Mucosa of rectum (tissue), 2 donors: Measurements from ENCODE around the gene PKP1.
"Not testable (repeated sequence)": the region's sequence is repeated elsewhere in the genome, so short reads cannot be mapped to it uniquely, and the experiment has no call there.

Experiments used
- H3K27ac ChIP-seq, 2 donors: one replicate each; pipeline ENCODE4 v1.7.0; 2013; ENCODE audit warnings: inconsistent platforms in 2 of 2, low read depth in 2 of 2, low read length in 2 of 2
- H3K27me3 ChIP-seq, 2 donors: one replicate each; pipeline ENCODE4 v1.7.0; 2013; ENCODE audit warnings: low read length in 2 of 2; ENCODE audit not compliant: control insufficient read depth in 2 of 2, insufficient read depth in 2 of 2
- H3K36me3 ChIP-seq, 2 donors: one replicate each; pipeline ENCODE4 v1.7.0; 2013; ENCODE audit warnings: low read length in 2 of 2; ENCODE audit not compliant: control insufficient read depth in 2 of 2, insufficient read depth in 2 of 2
- H3K4me1 ChIP-seq, 2 donors: one replicate each; pipeline ENCODE4 v1.7.0; 2013; ENCODE audit warnings: low read length in 2 of 2, mild to moderate bottlenecking in 1 of 2; ENCODE audit not compliant: control insufficient read depth in 2 of 2, insufficient read depth in 2 of 2
- H3K4me3 ChIP-seq, 2 donors: one replicate each; pipeline ENCODE4 v1.7.0; 2013; ENCODE audit warnings: low read length in 2 of 2
- H3K9ac ChIP-seq, 2 donors: one replicate each; pipeline ENCODE4 v1.7.0; 2013; ENCODE audit warnings: low read length in 2 of 2, low read depth in 1 of 2, mild to moderate bottlenecking in 1 of 2
- H3K9me3 ChIP-seq, 2 donors: one replicate each; pipeline ENCODE4 v1.7.0; 2013; ENCODE audit warnings: low read length in 2 of 2; ENCODE audit not compliant: control insufficient read depth in 2 of 2
- donor health status: healthy.
- donor health status: Normal muscosa, but diverticular disease.

Gene PKP1, protein sequence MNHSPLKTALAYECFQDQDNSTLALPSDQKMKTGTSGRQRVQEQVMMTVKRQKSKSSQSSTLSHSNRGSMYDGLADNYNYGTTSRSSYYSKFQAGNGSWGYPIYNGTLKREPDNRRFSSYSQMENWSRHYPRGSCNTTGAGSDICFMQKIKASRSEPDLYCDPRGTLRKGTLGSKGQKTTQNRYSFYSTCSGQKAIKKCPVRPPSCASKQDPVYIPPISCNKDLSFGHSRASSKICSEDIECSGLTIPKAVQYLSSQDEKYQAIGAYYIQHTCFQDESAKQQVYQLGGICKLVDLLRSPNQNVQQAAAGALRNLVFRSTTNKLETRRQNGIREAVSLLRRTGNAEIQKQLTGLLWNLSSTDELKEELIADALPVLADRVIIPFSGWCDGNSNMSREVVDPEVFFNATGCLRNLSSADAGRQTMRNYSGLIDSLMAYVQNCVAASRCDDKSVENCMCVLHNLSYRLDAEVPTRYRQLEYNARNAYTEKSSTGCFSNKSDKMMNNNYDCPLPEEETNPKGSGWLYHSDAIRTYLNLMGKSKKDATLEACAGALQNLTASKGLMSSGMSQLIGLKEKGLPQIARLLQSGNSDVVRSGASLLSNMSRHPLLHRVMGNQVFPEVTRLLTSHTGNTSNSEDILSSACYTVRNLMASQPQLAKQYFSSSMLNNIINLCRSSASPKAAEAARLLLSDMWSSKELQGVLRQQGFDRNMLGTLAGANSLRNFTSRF

DNA sequence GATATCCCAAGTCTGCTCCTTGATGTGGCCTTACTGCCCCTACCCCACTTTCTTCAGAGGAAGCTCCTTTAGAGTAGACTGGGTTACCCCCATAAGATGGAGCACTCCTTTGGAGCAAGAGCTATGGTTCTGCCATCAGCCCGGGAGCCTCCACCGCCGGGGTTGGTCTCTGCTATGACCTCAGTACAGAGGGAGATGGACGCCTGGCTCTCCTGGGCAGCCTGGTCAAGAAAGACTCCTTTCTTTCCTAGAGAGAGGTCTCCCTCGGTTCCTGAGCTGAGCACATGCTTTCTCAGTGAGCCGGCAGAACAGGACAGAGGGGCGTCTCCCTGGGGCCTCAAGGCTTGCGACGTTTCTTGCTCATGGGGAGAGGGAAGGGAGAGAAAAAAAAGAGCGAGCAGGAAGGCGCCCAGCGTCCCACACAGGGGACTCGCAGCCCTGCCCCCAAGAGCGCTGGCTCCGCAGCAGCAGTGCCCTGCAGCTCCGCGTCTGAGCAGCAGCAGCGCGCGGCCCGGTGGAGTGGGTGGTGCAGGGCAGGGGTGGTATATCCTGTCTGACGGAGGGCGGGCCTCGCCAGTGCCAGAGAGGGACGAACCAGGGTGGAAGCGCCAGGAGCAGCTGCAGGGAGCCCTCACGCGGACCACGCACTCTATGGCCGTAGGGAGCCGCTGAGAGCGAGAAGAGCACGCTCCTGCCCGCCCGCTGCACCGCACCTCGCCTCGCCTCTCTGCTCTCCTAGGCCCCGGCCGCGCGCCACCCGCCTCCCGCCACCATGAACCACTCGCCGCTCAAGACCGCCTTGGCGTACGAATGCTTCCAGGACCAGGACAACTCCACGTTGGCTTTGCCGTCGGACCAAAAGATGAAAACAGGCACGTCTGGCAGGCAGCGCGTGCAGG, at the start of gene PKP1:
TSS of gene PKP1 (plus strand) at position 576 of the 899 bp plus-strand sequence. CDS start at position 773, 197 bp downstream.
- H3K4me3 ChIP-seq, result peak within 1 kb of the TSS in 1 of 2 donors; percentile 38
- no peak within 1 kb of the TSS for H3K9ac ChIP-seq
- H3K27me3 ChIP-seq, result peaks cover 21 to 22% of the 10 kb centered on the region in 2 donors

DNA sequence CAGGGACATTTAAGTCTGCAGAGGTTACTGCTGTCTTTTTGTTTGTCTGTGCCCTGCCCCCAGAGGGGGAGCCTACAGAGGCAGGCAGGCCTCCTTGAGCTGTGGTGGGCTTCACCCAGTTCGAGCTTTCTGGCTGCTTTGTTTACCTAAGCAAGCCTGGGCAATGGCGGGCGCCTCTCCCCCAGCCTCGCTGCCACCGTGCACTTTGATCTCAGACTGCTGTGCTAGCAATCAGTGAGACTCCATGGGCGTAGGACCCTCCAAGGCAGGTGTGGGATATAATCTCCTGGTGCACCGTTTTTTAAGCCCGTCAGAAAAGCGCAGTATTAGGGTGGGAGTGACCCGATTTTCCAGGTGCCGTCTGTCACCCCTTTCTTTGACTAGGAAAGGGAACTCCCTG, 43.7 kb upstream of the PKP1 start:
- H3K9ac ChIP-seq, H3K27me3 ChIP-seq, H3K4me3 ChIP-seq, H3K9me3 ChIP-seq, H3K27ac ChIP-seq, H3K4me1 ChIP-seq, H3K36me3 ChIP-seq: not testable (repeated sequence)

More for the DNA sequence above, at the start of gene PKP1:
- H3K36me3 ChIP-seq, result no peaks in the 10 kb centered on the region
- H3K9me3 ChIP-seq, result no peaks in the 10 kb centered on the region
- no peak within 1 kb of the TSS for H3K27ac ChIP-seq
- H3K4me1 ChIP-seq, result peaks cover 5 to 17% of the 10 kb centered on the region in 2 donors

DNA sequence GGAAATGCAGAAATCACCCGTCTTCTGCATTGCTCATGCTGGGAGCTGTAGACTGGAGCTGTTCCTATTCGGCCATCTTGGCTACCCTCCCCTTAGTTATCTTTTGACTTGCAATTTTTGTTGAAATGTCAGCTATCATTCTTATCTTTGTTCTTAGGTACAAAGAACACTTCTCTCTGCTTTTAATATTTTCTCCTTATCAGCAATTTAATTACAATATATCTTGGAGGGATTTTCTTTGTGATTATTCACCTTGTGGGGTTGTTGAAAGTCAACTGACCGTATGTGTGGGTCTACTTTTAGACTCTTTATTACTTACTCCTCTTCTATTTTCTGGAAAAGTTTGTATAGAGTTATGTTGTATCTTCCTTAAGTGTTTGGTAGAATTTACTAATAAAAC, 43.1 kb upstream of the PKP1 start:
- Histone ChIP-seq H3K4me1 (no peaks in the 10 kb centered on the region), H3K4me3 (no peak overlapping the region), H3K36me3 (no peaks in the 10 kb centered on the region), H3K27me3 (no peaks in the 10 kb centered on the region), H3K9ac (no peak overlapping the region), H3K9me3 (no peaks in the 10 kb centered on the region), H3K27ac (no peak overlapping the region)

DNA sequence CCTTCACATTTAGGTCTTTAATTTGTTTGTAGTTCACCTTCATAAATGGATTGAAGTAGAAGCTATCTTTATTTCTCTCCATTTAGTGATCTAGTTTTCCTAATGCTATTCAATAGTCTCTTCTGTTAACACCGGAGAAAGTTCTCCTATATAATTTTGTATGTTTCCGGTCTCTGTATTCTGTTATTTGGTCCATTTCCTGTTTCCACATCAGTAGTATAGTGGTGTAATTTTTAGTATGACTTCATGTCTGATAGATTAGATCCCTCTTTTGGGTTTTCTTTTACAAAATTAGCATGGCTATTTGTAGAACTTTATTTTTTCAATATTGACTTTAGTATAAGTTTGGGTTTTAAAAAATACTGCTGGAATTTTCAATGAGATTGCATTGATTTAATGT, 41.6 kb upstream of the PKP1 start:
- Histone ChIP-seq H3K4me1 (no peaks in the 10 kb centered on the region), H3K27ac (no peak overlapping the region), H3K9me3 (no peaks in the 10 kb centered on the region), H3K36me3 (no peaks in the 10 kb centered on the region), H3K27me3 (no peaks in the 10 kb centered on the region), H3K4me3 (no peak overlapping the region), H3K9ac (no peak overlapping the region)

DNA sequence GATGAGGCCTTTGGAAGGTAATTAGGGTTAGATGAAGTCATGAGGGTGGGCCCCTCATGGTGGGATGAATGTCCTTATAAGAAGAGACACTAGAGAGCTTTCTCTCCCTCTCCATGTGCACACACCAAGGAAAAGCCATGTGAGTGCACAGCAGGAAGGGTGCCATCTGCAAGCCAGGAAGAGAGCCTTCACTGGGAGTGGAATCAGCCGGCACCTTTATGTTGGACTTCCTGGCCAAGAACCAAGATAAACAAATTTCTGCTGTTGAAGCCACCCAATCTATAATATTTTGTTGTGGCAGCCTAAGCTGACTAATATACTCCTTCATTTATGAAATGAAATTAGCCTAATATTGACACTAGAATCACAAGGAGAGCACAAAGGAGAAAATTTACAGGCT, 38.2 kb upstream of the PKP1 start:
- Histone ChIP-seq H3K27me3 (no peaks in the 10 kb centered on the region), H3K36me3 (no peaks in the 10 kb centered on the region), H3K4me1 (no peaks in the 10 kb centered on the region), H3K27ac (no peak overlapping the region), H3K4me3 (no peak overlapping the region), H3K9ac (no peak overlapping the region), H3K9me3 (no peaks in the 10 kb centered on the region)

DNA sequence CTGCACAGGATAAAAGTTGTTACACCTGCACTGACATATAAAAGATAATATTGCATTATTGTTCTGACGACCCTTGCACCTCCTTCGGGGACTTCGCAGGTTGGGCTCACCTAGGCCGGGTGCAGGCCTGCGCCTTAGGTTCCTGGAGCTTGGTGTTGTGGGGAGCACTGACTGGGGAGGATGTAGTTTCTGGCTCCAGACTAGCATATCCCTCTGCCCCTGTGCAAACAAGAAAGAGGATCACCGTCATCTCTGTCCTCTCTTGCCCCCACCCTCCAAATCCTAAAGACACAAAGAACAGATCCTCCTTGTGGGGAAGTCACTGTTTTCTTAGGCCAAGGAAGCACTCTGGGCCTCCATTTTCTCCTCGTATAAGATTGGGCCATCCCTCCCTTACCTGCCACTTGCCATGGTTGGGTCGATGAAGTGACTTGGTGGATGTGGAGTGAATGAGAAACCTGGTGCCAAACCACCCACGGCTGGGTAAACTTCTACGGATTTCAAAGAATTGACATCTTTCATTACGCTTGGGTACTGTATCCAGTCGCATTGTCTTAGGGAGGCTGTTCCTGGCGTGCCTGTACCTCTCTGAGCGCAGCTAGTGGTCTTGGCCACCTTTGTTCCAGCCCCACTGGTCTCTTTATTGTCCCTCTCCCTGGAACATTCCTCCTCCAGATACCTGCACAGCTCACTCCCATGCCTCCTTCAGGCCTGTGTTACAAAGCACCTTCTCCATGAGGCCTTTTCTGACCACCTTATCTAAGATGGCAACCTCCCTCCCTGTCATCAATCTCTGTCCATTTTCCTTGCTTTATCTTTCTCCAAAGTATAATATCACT, 34.4 kb upstream of the PKP1 start:
- Histone ChIP-seq H3K9me3 (no peaks in the 10 kb centered on the region), H3K27me3 (no peaks in the 10 kb centered on the region), H3K36me3 (no peaks in the 10 kb centered on the region), H3K27ac (no peak overlapping the region), H3K4me3 (no peak overlapping the region), H3K4me1 (no peaks in the 10 kb centered on the region), H3K9ac (no peak overlapping the region)

DNA sequence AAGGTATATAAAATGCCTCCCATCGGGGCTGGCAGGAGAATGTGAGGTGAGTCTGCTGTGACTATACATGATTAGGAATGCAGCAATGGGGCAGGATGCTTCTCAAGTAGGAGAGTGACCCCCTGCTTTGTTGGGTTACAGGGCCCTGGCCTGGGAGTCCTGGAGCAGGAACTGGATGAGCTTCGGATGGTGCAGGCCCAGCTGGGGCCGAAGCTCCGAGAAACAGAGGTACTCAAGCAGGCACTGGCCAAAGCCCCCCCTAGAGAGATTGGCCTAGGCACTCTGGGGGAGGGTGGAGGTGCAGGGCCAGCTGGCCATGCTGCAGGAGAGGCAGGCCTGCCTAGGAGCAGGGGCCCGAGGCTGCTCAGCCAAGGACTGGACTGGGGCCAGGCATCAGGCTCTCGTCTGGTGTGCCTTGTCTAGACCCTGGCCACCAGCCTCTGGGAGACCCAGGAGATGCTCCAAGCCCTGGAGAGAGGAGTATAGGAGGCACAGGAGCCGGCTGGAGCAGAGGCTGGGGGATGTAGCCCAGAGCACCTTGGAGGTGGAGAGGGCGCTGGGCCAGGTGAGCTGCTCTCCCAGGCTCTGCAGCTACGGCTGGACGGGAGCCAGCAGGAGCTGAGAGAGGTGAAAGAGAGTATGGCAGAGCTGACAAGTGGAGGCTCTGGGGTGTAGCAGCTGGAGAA, 32.8 kb upstream of the PKP1 start:
- Histone ChIP-seq H3K4me3 (no peak overlapping the region), H3K36me3 (no peaks in the 10 kb centered on the region), H3K9me3 (no peaks in the 10 kb centered on the region), H3K9ac (no peak overlapping the region), H3K4me1 (no peaks in the 10 kb centered on the region), H3K27ac (no peak overlapping the region), H3K27me3 (no peaks in the 10 kb centered on the region)

DNA sequence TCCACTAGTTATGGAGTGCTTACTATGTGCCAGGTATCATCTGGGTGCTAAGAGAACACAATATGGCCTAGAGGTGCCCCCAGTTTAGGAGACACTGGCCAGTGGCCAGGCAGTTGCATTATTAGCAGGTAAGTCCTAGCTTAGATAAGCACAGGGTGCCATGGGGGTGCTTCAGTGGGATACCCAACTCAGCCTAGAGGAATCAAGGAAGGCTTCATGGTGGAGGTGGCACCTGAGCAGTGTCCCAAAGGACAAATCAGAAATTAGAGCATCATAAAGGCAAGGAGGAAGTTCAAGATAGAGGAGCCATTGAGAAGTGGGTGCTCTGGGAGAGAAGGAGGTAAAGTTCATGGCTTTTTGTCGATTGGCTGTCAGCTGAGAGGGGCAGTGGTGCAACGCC, 31.9 kb upstream of the PKP1 start:
- Histone ChIP-seq H3K4me1 (no peaks in the 10 kb centered on the region), H3K4me3 (no peak overlapping the region), H3K9me3 (no peaks in the 10 kb centered on the region), H3K27me3 (no peaks in the 10 kb centered on the region), H3K36me3 (no peaks in the 10 kb centered on the region), H3K9ac (no peak overlapping the region), H3K27ac (no peak overlapping the region)

DNA sequence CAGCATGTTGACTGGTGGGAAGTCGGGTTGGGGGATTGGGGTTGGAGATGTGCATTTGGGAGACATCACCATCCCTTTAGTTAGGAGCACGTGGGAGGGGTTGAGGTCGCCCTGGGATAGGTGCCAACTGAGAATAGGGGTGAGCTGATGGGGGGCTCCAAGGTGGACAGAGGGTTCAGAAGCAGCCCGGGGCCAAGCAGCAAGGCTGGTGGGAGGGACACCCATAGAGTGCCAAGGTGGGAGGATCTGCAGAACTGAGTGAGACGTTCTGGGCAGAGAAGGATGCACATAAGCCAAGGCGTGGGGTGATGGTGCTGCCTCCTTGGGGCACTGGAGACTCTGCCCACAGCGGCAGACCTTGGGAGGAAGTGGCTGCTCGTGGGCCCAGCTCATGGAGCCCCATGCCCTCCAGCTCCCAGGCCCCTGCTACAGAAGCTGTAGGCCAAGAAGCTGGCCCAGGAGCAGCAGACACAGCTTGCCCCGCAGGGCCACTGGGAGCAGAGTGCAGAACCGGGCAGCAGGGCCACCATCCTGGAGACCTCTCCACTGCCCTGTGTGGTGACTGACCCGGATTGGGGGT, 31.4 kb upstream of the PKP1 start:
- Histone ChIP-seq H3K36me3 (no peaks in the 10 kb centered on the region), H3K4me3 (no peak overlapping the region), H3K27me3 (no peaks in the 10 kb centered on the region), H3K4me1 (no peaks in the 10 kb centered on the region), H3K9ac (no peak overlapping the region), H3K27ac (no peak overlapping the region), H3K9me3 (no peaks in the 10 kb centered on the region)
